Osteoblast (primary cell): ENCODE results near the gene USP12. TPM values are rescaled to one million over a fixed set of nuclear protein-coding genes. Genes with fewer than 3 reads are reported as not detected.

Experiments used
- DNase-seq: peaks from one replicate; pipeline ENCODE4 v3.0.0; 2011; ENCODE audit warnings: low spot score, mixed read lengths; ENCODE audit not compliant: insufficient read length; ENCODE audit errors: missing footprints
- H2AFZ ChIP-seq: 2 replicates; pipeline ENCODE4 v1.6.0; 2011; ENCODE audit warnings: mild to moderate bottlenecking, low read length
- H3K27ac ChIP-seq: 2 replicates; pipeline ENCODE4 v1.5.1; 2011; ENCODE audit warnings: mild to moderate bottlenecking, low read depth, low read length, moderate library complexity
- H3K27me3 ChIP-seq: 2 replicates; pipeline ENCODE4 v1.6.0; 2012; ENCODE audit warnings: mild to moderate bottlenecking, control low read depth, inconsistent platforms, low read length, moderate library complexity; ENCODE audit not compliant: insufficient read depth
- H3K36me3 ChIP-seq: 2 replicates; pipeline ENCODE4 v1.5.1; 2011; ENCODE audit warnings: mild to moderate bottlenecking, low read length, control low read depth, moderate library complexity; ENCODE audit not compliant: insufficient read depth
- H3K4me1 ChIP-seq: 2 replicates; pipeline ENCODE4 v1.5.1; 2011; ENCODE audit warnings: mild to moderate bottlenecking, low read length, control low read depth, moderate library complexity; ENCODE audit not compliant: insufficient read depth
- H3K4me2 ChIP-seq: 2 replicates; pipeline ENCODE4 v1.6.0; 2011; ENCODE audit warnings: mild to moderate bottlenecking, low read length; ENCODE audit not compliant: insufficient read depth
- H3K4me3 ChIP-seq: fragments of 200-600 bp; sonication (generic); 3 replicates; pipeline ENCODE4 v1.5.1; 2012; ENCODE audit warnings: mild to moderate bottlenecking, low read length, inconsistent platforms; ENCODE audit not compliant: insufficient read depth
- H3K79me2 ChIP-seq: 2 replicates; pipeline ENCODE4 v1.6.0; 2012; ENCODE audit warnings: mild to moderate bottlenecking, low read length, control low read depth, inconsistent platforms; ENCODE audit not compliant: insufficient read depth
- H3K9me3 ChIP-seq: 2 replicates; pipeline ENCODE4 v1.5.1; 2011; ENCODE audit warnings: low read depth, low read length, control low read depth
- H4K20me1 ChIP-seq: 2 replicates; pipeline ENCODE4 v1.6.0; 2012; ENCODE audit warnings: mild to moderate bottlenecking, low read length, control low read depth; ENCODE audit not compliant: insufficient read depth
- CTCF ChIP-seq: IDR thresholded peaks from 2 replicates; pipeline ENCODE4 v1.5.1; 2011; ENCODE audit warnings: mild to moderate bottlenecking, low read depth, low read length, moderate library complexity; ENCODE audit errors: extremely low read depth
- total RNA-seq: library from RNA; depleted of rRNA; stranded (reverse); fragments of >200 nt; gene quantifications from 2 replicates; pipeline ENCODE4 v1.2.3, GENCODE V29; 2012

Gene USP12
- total RNA-seq, 1 donor = 24.6 TPM

GRCh38 chr13:27135023-27135422 is 36.6 kb downstream of the USP12 start:
- Histone ChIP-seq H3K4me2 (no peak overlapping the region), H3K4me3 (no peak overlapping the region), H3K27ac (no peak overlapping the region), H3K27me3 (no peaks in the 10 kb centered on the region), H3K36me3 (no peaks in the 10 kb centered on the region), H4K20me1 (peaks cover 56% of the 10 kb centered on the region), H3K9me3 (no peaks in the 10 kb centered on the region), H2AFZ (no peak overlapping the region), H3K79me2 (peaks cover 99% of the 10 kb centered on the region), H3K4me1 (peaks cover 11% of the 10 kb centered on the region)
- TF ChIP-seq CTCF = no peak
- DNase-seq = no peak

GRCh38 chr13:27133889-27134288 is 37.7 kb downstream of the USP12 start:
- Histone ChIP-seq H4K20me1 (peaks cover 55% of the 10 kb centered on the region), H3K4me2 (no peak overlapping the region), H3K4me1 (peaks cover 20% of the 10 kb centered on the region), H3K36me3 (no peaks in the 10 kb centered on the region), H3K9me3 (no peaks in the 10 kb centered on the region), H3K27ac (no peak overlapping the region), H3K27me3 (no peaks in the 10 kb centered on the region), H2AFZ (no peak overlapping the region), H3K4me3 (no peak overlapping the region), H3K79me2 (peaks cover 99% of the 10 kb centered on the region)
- no peak for DNase-seq
- TF ChIP-seq CTCF = no peak

DNA sequence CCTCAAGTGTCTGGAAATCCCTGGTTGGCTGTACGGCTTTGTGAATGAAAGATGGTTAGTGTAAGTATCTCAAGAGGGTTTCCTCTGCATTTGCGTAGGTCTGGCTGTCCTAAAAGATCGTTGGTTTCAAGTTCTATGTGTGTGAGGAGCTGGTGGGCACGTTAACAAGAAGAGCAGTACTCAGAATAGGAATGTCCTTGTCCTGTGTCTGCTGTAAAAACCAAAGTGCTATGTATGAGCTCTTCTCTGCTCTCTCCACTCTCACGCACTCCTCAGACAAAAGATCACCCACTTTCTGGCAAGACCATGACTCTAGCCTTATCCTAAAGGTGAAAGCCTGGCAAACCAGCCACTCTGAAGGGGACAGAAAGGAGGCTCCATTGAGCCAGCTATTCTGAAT is 39.1 kb downstream of the USP12 start:
- no peaks in the 10 kb centered on the region for H3K27me3 ChIP-seq
- H3K9me3 ChIP-seq = no peaks in the 10 kb centered on the region
- no peak overlapping the region for H3K27ac ChIP-seq
- DNase-seq = no peak
- H2AFZ ChIP-seq = no peak overlapping the region
- no peak overlapping the region for H3K4me2 ChIP-seq
- H3K36me3 ChIP-seq = no peaks in the 10 kb centered on the region
- no peak for TF ChIP-seq CTCF
- peaks cover 24% of the 10 kb centered on the region for H3K4me1 ChIP-seq
- peaks cover 99% of the 10 kb centered on the region for H3K79me2 ChIP-seq
- peaks cover 44% of the 10 kb centered on the region for H4K20me1 ChIP-seq
- H3K4me3 ChIP-seq = no peak overlapping the region

- peaks cover 43% of the 10 kb centered on the region for H4K20me1 ChIP-seq
- H3K27ac ChIP-seq = no peak overlapping the region
Measured at GRCh38 chr13:27131906-27132305, 39.7 kb downstream of the USP12 start.

More at GRCh38 chr13:27131906-27132305, 39.7 kb downstream of the USP12 start:
- no peaks in the 10 kb centered on the region for H3K27me3 ChIP-seq
- no peak for DNase-seq
- H3K36me3 ChIP-seq = no peaks in the 10 kb centered on the region
- H3K9me3 ChIP-seq = no peaks in the 10 kb centered on the region
- H3K4me3 ChIP-seq = no peak overlapping the region
- no peak overlapping the region for H2AFZ ChIP-seq
- peaks cover 24% of the 10 kb centered on the region for H3K4me1 ChIP-seq
- no peak for TF ChIP-seq CTCF
- H3K79me2 ChIP-seq = peaks cover 99% of the 10 kb centered on the region
- no peak overlapping the region for H3K4me2 ChIP-seq
